MM.1S (cell line): ENCODE measurements around the gene SLBP.

ENCODE experiments used
- DNase-seq: peaks from one replicate; pipeline ENCODE4 v3.0.0-alpha.2; 2015
- H2AFZ ChIP-seq: fragments of 300-600 bp; sonication (generic); 2 replicates; pipeline ENCODE4 v1.6.0; 2016; ENCODE audit warnings: antibody characterized with exemption, low read length
- H3F3A ChIP-seq: fragments of 300-600 bp; sonication (generic); 2 replicates; pipeline ENCODE4 v1.6.1; 2016; ENCODE audit warnings: mild to moderate bottlenecking, antibody characterized with exemption, low read length, moderate library complexity, mixed read lengths; ENCODE audit not compliant: insufficient read depth
- H3K27ac ChIP-seq: fragments of 300-600 bp; sonication (generic); 2 replicates; pipeline ENCODE4 v1.5.1; 2016; ENCODE audit warnings: mild to moderate bottlenecking, low read length
- H3K27me3 ChIP-seq: fragments of 300-600 bp; sonication (generic); replicated peaks from 2 replicates; pipeline ENCODE4 v1.6.0; 2016; ENCODE audit warnings: low read length; ENCODE audit not compliant: insufficient read depth
- H3K36me3 ChIP-seq: fragments of 300-600 bp; sonication (generic); replicated peaks from 2 replicates; pipeline ENCODE4 v1.6.1; 2016; ENCODE audit warnings: mild to moderate bottlenecking, low read length, mixed read lengths; ENCODE audit not compliant: insufficient read depth
- H3K4me1 ChIP-seq: fragments of 300-600 bp; sonication (generic); 2 replicates; pipeline ENCODE4 v1.6.1; 2016; ENCODE audit warnings: low read length, mixed read lengths
- H3K4me2 ChIP-seq: fragments of 300-600 bp; sonication (generic); 2 replicates; pipeline ENCODE4 v1.6.0; 2016; ENCODE audit warnings: low read depth, low read length
- H3K4me3 ChIP-seq: fragments of 300-600 bp; sonication (generic); 2 replicates; pipeline ENCODE4 v1.5.1; 2016; ENCODE audit warnings: low read length, mixed read lengths
- H3K79me2 ChIP-seq: fragments of 300-600 bp; sonication (generic); 2 replicates; pipeline ENCODE4 v1.6.1; 2016; ENCODE audit warnings: mixed run types, low read length, mixed read lengths
- H3K9ac ChIP-seq: fragments of 300-600 bp; sonication (generic); 2 replicates; pipeline ENCODE4 v1.6.1; 2016; ENCODE audit warnings: low read length, mixed read lengths
- H3K9me2 ChIP-seq: fragments of 300-600 bp; sonication (generic); replicated peaks from 2 replicates; pipeline ENCODE4 v1.6.1; 2016; ENCODE audit warnings: mild to moderate bottlenecking, low read length, mixed read lengths; ENCODE audit not compliant: insufficient read depth
- H3K9me3 ChIP-seq: fragments of 300-600 bp; sonication (generic); replicated peaks from 2 replicates; pipeline ENCODE4 v1.6.1; 2016; ENCODE audit warnings: mild to moderate bottlenecking, low read length, mixed read lengths; ENCODE audit not compliant: insufficient read depth
- H4K20me1 ChIP-seq: fragments of 300-600 bp; sonication (generic); 2 replicates; pipeline ENCODE4 v1.6.1; 2016; ENCODE audit warnings: mild to moderate bottlenecking, low read length, moderate library complexity, mixed read lengths; ENCODE audit not compliant: insufficient read depth
- EZH2 ChIP-seq: fragments of 300-600 bp; sonication (generic); optimal IDR thresholded peaks from 2 replicates; pipeline ENCODE3; 2017; ENCODE audit warnings: low read depth, mild to moderate bottlenecking, antibody characterized with exemption, low read length, mixed read lengths
- EZH2phosphoT487 ChIP-seq: fragments of 300-600 bp; sonication (generic); IDR thresholded peaks from 2 replicates; pipeline ENCODE4 v1.6.1; 2018; ENCODE audit warnings: antibody characterized with exemption, low read length
- TF ChIP-seq, protein P1 (sequence below): fragments of 300-600 bp; sonication (generic); IDR thresholded peaks from 2 replicates; pipeline ENCODE4 v1.5.1; 2016; ENCODE audit warnings: antibody characterized with exemption, low read length, mixed read lengths

Gene SLBP

DNA sequence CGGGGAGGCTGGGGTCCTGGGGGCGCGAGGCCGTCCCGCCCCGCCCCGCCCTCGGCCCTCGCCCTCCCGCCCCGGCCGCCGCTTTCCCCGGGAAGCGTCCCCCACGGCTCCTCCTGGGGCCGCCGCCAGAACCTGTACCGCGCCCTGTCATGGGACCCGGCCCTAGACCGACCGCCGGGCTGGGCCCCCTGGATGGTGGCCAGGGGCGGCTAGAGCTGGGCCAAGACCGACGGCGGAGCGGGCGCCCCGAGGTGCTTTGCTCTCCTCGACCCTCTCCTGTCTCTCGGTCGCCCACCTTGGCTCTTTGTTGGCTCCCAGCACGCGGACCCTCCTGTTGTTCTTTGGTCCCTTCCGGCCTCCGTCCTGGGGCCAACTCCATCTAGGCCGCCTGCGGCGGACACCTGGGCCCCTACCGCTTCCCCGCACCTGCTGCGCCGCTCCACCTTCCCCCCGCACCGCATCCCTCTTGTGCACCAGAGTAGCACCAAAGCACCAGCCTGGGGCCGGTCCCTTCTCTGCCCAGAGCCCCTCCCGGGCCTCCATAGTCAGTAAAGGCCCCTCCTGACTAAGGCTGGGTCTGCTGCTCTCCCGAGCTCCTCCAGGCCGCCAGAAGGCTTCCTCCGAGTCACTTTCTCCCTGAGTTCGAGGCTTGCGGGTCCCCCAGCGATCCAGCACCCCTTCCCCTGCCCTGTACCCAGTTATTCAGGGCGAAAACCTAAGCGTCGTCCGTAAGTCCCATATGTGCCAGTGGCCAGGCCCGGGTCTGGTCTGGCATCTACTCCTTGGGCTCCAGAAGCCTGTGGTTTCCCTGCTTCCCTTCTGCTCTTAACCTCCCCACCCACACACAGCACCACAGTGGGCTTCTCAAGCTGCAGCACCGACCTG lies 9.8 kb upstream of the SLBP start:
- H3K27ac ChIP-seq = peak overlapping the region; percentile 23; the same call in 1 of the 2 replicates
- DNase-seq = no peak
- no peaks in the 10 kb centered on the region for H3K9me3 ChIP-seq
- H3K4me1 ChIP-seq = peaks cover 14% of the 10 kb centered on the region
- peak overlapping the region; percentile 94 for H3K4me3 ChIP-seq
- H3K4me2 ChIP-seq = peak overlapping the region; percentile 70
- TF ChIP-seq, protein P1, sequence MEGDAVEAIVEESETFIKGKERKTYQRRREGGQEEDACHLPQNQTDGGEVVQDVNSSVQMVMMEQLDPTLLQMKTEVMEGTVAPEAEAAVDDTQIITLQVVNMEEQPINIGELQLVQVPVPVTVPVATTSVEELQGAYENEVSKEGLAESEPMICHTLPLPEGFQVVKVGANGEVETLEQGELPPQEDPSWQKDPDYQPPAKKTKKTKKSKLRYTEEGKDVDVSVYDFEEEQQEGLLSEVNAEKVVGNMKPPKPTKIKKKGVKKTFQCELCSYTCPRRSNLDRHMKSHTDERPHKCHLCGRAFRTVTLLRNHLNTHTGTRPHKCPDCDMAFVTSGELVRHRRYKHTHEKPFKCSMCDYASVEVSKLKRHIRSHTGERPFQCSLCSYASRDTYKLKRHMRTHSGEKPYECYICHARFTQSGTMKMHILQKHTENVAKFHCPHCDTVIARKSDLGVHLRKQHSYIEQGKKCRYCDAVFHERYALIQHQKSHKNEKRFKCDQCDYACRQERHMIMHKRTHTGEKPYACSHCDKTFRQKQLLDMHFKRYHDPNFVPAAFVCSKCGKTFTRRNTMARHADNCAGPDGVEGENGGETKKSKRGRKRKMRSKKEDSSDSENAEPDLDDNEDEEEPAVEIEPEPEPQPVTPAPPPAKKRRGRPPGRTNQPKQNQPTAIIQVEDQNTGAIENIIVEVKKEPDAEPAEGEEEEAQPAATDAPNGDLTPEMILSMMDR = no peak
- no peak for TF ChIP-seq EZH2
- no peak for TF ChIP-seq EZH2phosphoT487
- 0 out of 2 replicates have a peak, but pooled peaks cover 3% of the 10 kb centered on the region for H4K20me1 ChIP-seq
- peaks cover 14% of the 10 kb centered on the region for H3F3A ChIP-seq
- H3K9me2 ChIP-seq = no peaks in the 10 kb centered on the region
- no peaks in the 10 kb centered on the region for H3K27me3 ChIP-seq
- H2AFZ ChIP-seq = no peak overlapping the region
- H3K79me2 ChIP-seq = peaks cover 89% of the 10 kb centered on the region
- peaks cover 6% of the 10 kb centered on the region; the same call in 1 of the 2 replicates for H3K36me3 ChIP-seq
- H3K9ac ChIP-seq = peak overlapping the region; percentile 84

DNA sequence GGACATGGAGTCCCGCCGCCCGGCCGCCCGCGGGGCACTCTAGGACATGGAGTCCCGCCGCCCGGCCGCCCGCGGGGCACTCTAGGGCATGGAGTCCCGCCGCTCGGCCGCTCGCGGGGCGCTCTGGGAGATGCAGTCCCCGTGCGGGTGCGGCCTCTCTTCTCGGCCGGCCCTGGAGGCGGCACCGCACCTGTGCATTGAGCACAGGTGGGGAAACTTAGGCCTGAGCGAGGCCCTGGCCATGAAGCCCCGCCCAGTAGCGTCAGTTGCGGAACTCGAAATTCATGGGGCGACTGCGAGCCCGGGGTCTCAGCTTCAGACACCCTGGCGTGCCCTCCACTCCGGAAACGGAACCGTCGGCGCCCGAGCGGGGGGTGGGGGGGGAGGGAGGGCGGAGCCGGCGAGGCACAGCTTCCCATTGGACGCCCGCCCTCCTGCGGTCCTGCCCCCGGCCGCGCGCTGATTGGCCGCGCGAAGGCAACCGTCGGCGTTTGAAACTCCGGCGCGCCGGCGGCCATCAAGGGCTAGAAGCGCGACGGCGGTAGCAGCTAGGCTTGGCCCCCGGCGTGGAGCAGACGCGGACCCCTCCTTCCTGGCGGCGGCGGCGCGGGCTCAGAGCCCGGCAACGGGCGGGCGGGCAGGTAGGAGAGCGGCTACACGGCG lies 9.0 kb upstream of the SLBP start, which contains the start of the genes TACC3 and TMEM129:
Gene TACC3 (plus strand): TSS at position 519 of the 663 bp plus-strand sequence. CDS start 1,901 bp downstream, outside the sequence.
Gene TMEM129 (minus strand): TSS at position 321 of the 663 bp plus-strand sequence. CDS start 486 bp downstream, outside the sequence.
- no peaks in the 10 kb centered on the region for H3K9me3 ChIP-seq
- H3K36me3 ChIP-seq = 0 out of 2 replicates have a peak, but pooled peaks cover 3% of the 10 kb centered on the region
- peaks cover 14% of the 10 kb centered on the region for H3F3A ChIP-seq
- H4K20me1 ChIP-seq = 0 out of 2 replicates have a peak, but pooled peaks cover under 1% of the 10 kb centered on the region
- H3K79me2 ChIP-seq = peaks cover 89% of the 10 kb centered on the region
- H3K4me2 ChIP-seq = peak within 1 kb of the TSS; percentile 98
- peak within 1 kb of the TSS; percentile 63; the same call in 1 of the 2 replicates for H3K27ac ChIP-seq
- peaks cover 14% of the 10 kb centered on the region for H3K4me1 ChIP-seq
- peak within 1 kb of the TSS; percentile 86 for H3K9ac ChIP-seq
- no peaks in the 10 kb centered on the region for H3K27me3 ChIP-seq
- DNase-seq = peak; percentile 99
- H3K4me3 ChIP-seq = peak within 1 kb of the TSS; percentile 94
- TF ChIP-seq, protein P1 = no peak
- no peak for TF ChIP-seq EZH2phosphoT487
- no peak for TF ChIP-seq EZH2
- H3K9me2 ChIP-seq = no peaks in the 10 kb centered on the region
- H2AFZ ChIP-seq = peak within 1 kb of the TSS; percentile 26

DNA sequence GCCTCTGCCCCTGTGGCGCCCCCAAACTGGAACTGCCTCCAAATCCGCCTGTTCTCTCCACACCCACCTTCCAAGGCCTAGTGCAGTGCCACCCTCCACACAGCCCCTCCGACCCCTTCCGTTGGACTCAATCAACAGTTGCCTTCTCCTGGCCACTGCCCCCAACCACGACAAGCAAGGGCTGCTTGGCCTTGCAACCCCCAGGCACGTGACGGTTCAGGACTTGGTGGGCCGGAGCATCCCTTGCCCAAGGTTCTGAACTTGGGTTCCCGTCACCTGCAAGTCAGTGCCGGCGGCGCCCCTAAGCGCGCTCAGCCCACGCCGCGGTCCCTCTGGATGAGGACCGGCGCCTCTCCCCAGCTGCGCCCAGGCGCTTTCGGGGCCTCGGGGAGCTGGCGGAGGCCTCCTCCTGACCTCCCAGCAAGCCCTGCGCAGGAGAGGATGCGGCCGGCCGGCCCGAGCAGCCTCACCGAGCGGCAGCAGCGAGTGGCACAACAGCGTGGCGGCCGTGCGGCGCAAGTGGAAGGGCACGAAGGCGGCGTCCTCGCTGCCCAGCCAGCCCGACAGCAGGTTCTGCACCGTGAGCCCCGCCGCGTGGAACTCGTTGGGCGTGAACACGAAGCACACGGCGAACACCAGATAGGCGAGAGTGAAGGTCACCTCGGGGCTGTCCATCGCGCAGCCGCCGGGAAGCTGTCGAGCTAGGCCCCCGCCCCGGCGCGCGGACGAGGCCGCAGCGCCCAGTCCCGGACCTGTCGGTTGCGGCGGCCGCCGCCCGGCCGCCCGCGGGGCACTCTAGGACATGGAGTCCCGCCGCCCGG lies 8.3 kb upstream of the SLBP start:
- peaks cover 89% of the 10 kb centered on the region for H3K79me2 ChIP-seq
- DNase-seq = peak; percentile 64
- peaks cover 14% of the 10 kb centered on the region for H3K4me1 ChIP-seq
- peak overlapping the region; percentile 63; the same call in 1 of the 2 replicates for H3K27ac ChIP-seq
- TF ChIP-seq EZH2 (no peak), EZH2phosphoT487 (no peak)
- TF ChIP-seq, protein P1 = no peak
- no peaks in the 10 kb centered on the region for H3K9me2 ChIP-seq
- no peaks in the 10 kb centered on the region for H3K9me3 ChIP-seq
- peak overlapping the region; percentile 26 for H2AFZ ChIP-seq
- H3K9ac ChIP-seq = peak overlapping the region; percentile 86
- H3K4me3 ChIP-seq = peak overlapping the region; percentile 94
- H3K27me3 ChIP-seq = no peaks in the 10 kb centered on the region
- H4K20me1 ChIP-seq = 0 out of 2 replicates have a peak, but pooled peaks cover 4% of the 10 kb centered on the region
- 0 out of 2 replicates have a peak, but pooled peaks cover 3% of the 10 kb centered on the region for H3K36me3 ChIP-seq
- peaks cover 10% of the 10 kb centered on the region for H3F3A ChIP-seq
- peak overlapping the region; percentile 98 for H3K4me2 ChIP-seq
